Measurements from ENCODE around the gene PTPRN2.
"Not testable (repeated sequence)": the region's sequence is repeated elsewhere in the genome, so short reads cannot be mapped to it uniquely, and the experiment has no call there.

PTPRN2 gene

GRCh38 chr7:157730614-157731013 is 857.0 kb downstream of the PTPRN2 start:
- no peak overlapping the region for H3K4me3 ChIP-seq (ENCODE audit: low read depth, low read length)
- TF ChIP-seq CTCF (IDR thresholded peaks at IDR 0.05; ENCODE audit: borderline replicate concordance, insufficient read depth, low read depth, low read length): no peak

GRCh38 chr7:157729566-157729965 is 858.1 kb downstream of the PTPRN2 start:
- no peak for TF ChIP-seq CTCF (IDR thresholded peaks at IDR 0.05; ENCODE audit: borderline replicate concordance, insufficient read depth, low read depth, low read length)
- no peak overlapping the region for H3K4me3 ChIP-seq (ENCODE audit: low read depth, low read length)

- no peak for TF ChIP-seq CTCF (IDR thresholded peaks at IDR 0.05; ENCODE audit: borderline replicate concordance, insufficient read depth, low read depth, low read length)
- no peak overlapping the region for H3K4me3 ChIP-seq (ENCODE audit: low read depth, low read length)
Observed at GRCh38 chr7:157727964-157728615, 859.5 kb downstream of the PTPRN2 start.

GRCh38 chr7:157726764-157727163 is 860.9 kb downstream of the PTPRN2 start:
- no peak overlapping the region for H3K4me3 ChIP-seq (ENCODE audit: low read depth, low read length)
- no peak for TF ChIP-seq CTCF (IDR thresholded peaks at IDR 0.05; ENCODE audit: borderline replicate concordance, insufficient read depth, low read depth, low read length)

- not testable (repeated sequence) for H3K4me3 ChIP-seq (ENCODE audit: low read depth, low read length)
Observed at GRCh38 chr7:157725312-157725711, 862.3 kb downstream of the PTPRN2 start.

GRCh38 chr7:157723205-157723604 is 864.4 kb downstream of the PTPRN2 start:
- TF ChIP-seq CTCF (IDR thresholded peaks at IDR 0.05; ENCODE audit: borderline replicate concordance, insufficient read depth, low read depth, low read length): no peak

GRCh38 chr7:157722137-157723060 is 865.2 kb downstream of the PTPRN2 start:
- TF ChIP-seq CTCF (IDR thresholded peaks at IDR 0.05; ENCODE audit: borderline replicate concordance, insufficient read depth, low read depth, low read length): no peak
- no peak overlapping the region for H3K4me3 ChIP-seq (ENCODE audit: low read depth, low read length)

More at GRCh38 chr7:157723205-157723604, 864.4 kb downstream of the PTPRN2 start:
- no peak overlapping the region for H3K4me3 ChIP-seq (ENCODE audit: low read depth, low read length)
